SK-N-SH treated with all-trans-retinoic acid at 6 μM for 48 hours (cell line): ENCODE measurements around the gene C10orf143.

ENCODE experiments used
- ARNTL ChIP-seq: fragments of 450-650 bp; formaldehyde crosslinking; IDR thresholded peaks from 2 replicates; pipeline ENCODE4 v1.5.0; 2020; ENCODE audit warnings: low read depth, mild to moderate bottlenecking, moderate library complexity, borderline replicate concordance
- ISL1 ChIP-seq: fragments of 250-450 bp; sonication (Bioruptor Pico); IDR thresholded peaks from 2 replicates; pipeline ENCODE4 v2.1.2; 2022; ENCODE audit warnings: mild to moderate bottlenecking, moderate library complexity
- ZFP30 ChIP-seq: fragments of 450-650 bp; formaldehyde crosslinking; IDR thresholded peaks from 2 replicates; pipeline ENCODE4 v1.5.0; 2022; ENCODE audit warnings: mild to moderate bottlenecking, moderate library complexity
- TF ChIP-seq, protein P1 (sequence below): fragments of 250-450 bp; sonication (Bioruptor Pico); IDR thresholded peaks from 2 replicates; pipeline ENCODE4 v1.8.0; 2021; ENCODE audit warnings: low read depth, mild to moderate bottlenecking, moderate library complexity, borderline replicate concordance

GRCh38 chr10:130040817-130041330 is 69.8 kb downstream of the C10orf143 start:
- TF ChIP-seq ZFP30 (no peak), ISL1 (CRISPR knock-in tag) (no peak), ARNTL (CRISPR knock-in tag) (no peak)
- TF ChIP-seq, protein P1, sequence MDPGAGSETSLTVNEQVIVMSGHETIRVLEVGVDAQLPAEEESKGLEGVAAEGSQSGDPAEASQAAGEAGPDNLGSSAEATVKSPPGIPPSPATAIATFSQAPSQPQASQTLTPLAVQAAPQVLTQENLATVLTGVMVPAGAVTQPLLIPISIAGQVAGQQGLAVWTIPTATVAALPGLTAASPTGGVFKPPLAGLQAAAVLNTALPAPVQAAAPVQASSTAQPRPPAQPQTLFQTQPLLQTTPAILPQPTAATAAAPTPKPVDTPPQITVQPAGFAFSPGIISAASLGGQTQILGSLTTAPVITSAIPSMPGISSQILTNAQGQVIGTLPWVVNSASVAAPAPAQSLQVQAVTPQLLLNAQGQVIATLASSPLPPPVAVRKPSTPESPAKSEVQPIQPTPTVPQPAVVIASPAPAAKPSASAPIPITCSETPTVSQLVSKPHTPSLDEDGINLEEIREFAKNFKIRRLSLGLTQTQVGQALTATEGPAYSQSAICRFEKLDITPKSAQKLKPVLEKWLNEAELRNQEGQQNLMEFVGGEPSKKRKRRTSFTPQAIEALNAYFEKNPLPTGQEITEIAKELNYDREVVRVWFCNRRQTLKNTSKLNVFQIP (CRISPR knock-in tag): no peak
